ENCODE measurements around the gene HMCN1.

- TF ChIP-seq SIN3A (IDR thresholded peaks at IDR 0.05; ENCODE audit: borderline replicate concordance, insufficient read depth, low read depth, low read length): no peak
- TF ChIP-seq, protein P1, sequence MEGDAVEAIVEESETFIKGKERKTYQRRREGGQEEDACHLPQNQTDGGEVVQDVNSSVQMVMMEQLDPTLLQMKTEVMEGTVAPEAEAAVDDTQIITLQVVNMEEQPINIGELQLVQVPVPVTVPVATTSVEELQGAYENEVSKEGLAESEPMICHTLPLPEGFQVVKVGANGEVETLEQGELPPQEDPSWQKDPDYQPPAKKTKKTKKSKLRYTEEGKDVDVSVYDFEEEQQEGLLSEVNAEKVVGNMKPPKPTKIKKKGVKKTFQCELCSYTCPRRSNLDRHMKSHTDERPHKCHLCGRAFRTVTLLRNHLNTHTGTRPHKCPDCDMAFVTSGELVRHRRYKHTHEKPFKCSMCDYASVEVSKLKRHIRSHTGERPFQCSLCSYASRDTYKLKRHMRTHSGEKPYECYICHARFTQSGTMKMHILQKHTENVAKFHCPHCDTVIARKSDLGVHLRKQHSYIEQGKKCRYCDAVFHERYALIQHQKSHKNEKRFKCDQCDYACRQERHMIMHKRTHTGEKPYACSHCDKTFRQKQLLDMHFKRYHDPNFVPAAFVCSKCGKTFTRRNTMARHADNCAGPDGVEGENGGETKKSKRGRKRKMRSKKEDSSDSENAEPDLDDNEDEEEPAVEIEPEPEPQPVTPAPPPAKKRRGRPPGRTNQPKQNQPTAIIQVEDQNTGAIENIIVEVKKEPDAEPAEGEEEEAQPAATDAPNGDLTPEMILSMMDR (IDR thresholded peaks at IDR 0.05): no peak
Observed at GRCh38 chr1:186194107-186194756, 460.0 kb downstream of the HMCN1 start.

Data from Panc1 (cell line).